ENCODE measurements around the gene SPAG17. TPM values are rescaled to one million over a fixed set of nuclear protein-coding genes. Genes with fewer than 3 reads are reported as not detected.

The SPAG17 gene
- total and polyA plus RNA-seq, 2 donors (not counting 1 experiment from before 2014, with no cell fraction given) = not detected

DNA sequence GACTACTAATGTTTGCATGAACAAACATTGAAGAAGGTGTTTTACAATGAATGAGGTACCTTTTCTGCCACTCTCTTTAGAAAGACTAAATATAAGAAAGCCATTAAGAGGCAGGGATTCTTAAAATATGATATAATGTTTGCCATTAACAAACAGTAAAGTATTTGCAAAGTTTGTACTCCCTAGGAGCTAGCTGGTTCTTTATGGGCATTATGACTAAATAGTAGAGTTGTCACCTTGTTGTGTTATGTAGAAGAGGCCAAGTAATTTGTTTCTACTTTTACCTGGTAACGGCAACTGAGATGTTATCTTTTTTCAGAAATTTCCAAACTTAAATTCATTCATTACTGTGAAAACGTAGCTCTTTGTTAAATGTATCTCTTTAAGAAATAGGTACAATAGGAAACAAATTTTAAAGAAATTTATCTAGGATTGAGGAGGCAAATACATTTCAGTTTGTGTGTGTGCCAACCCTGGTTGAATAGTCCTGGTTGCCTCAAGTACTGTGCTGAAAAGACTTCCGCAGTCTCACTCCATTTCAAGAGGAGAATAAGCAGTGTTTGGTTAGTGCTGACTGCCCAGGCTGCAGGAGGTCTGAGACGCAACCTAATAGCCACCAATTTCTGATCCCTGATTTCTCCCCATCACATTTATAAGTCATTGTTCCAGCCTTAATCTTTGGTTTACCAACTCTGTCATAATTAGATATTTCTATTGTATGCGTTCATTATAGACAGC lies 203.4 kb downstream of the SPAG17 start:
- DNase-seq (no peak), ATAC-seq (ENCODE audit: low read depth) (no peak)
- Histone ChIP-seq H3K36me3 (replicated peaks in 1 of 2; ENCODE audit: control extremely low read depth in 1 of 2, control insufficient read depth in 1 of 2, extremely low read depth in 1 of 2, insufficient read depth in 2 of 2, low read length in 1 of 2) (no peaks in the 10 kb centered on the region), H3K9me3 (ENCODE audit: control extremely low read depth in 1 of 3, control insufficient read depth in 2 of 3, insufficient read depth in 1 of 3, low read length in 2 of 3) (peaks cover 0 to 2% (median 0%) of the 10 kb centered on the region in 3 donors), H3K27me3 (replicated peaks in 1 of 4; ENCODE audit: control extremely low read depth in 1 of 4, control insufficient read depth in 3 of 4, insufficient read depth in 4 of 4, low read length in 3 of 4) (no peaks in the 10 kb centered on the region), H3K9ac (ENCODE audit: low read length) (no peak overlapping the region), H3K4me3 (ENCODE audit: control extremely low read depth in 1 of 5, extremely low read depth in 1 of 5, insufficient read depth in 1 of 5, low read depth in 2 of 5, low read length in 4 of 5) (no peak overlapping the region), H3K27ac (ENCODE audit: low read length in 2 of 2) (no peak overlapping the region), H2AFZ (ENCODE audit: insufficient read depth, low read depth, low read length, poor library complexity, severe bottlenecking) (no peak overlapping the region), H3K4me2 (replicated peaks; ENCODE audit: low read depth, low read length, poor library complexity, severe bottlenecking) (no peak overlapping the region), H3K79me2 (ENCODE audit: control insufficient read depth, insufficient read depth, low read length) (no peaks in the 10 kb centered on the region), H4K20me1 (ENCODE audit: control insufficient read depth, insufficient read depth, low read length, poor library complexity, severe bottlenecking) (no peaks in the 10 kb centered on the region), H3K4me1 (ENCODE audit: control insufficient read depth in 2 of 2, insufficient read depth in 2 of 2, low read length in 2 of 2) (no peaks in the 10 kb centered on the region)
- Mint-ChIP-seq H3K4me3 (no peak overlapping the region), H3K27ac (no peak overlapping the region), H3K4me1 (peaks cover 6% of the 10 kb centered on the region), H3K9me3 (ENCODE audit: insufficient read depth) (no peaks in the 10 kb centered on the region), H3K27me3 (peaks cover 27% of the 10 kb centered on the region)
- intact Hi-C loops (cut with micrococcal nuclease) = no loop called here
- POLR2A ChIA-PET = no interaction called here
- CTCF ChIA-PET = no interaction called here
- 100% methylated on average over 1 of the region's 5 CpGs for WGBS (ENCODE audit: insufficient coverage)
- TF ChIP-seq EZH2 (IDR thresholded peaks at IDR 0.05; ENCODE audit: borderline replicate concordance, insufficient read depth, low read depth, low read length, poor library complexity, severe bottlenecking) (no peak), CTCF (IDR thresholded peaks at IDR 0.05) (no peak)

DNA sequence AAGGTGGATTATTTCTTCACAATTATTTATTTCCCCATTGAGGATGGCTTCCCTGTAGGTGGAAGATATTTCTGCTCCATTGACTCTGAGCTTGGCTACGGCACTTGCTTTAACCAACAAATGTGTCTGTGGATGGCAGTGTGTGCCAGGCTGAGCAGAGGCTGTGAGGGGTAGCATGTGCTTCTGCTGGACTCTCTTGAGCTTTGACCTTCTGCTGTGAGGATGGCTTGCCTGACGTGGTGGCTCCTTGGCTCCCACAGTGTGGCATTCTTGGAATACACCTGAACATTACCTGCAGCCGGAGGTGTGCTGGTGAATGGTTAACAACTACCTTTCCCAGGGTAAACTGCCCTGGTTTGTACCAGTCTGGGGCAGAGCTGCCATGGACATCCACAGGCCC lies 208.6 kb downstream of the SPAG17 start:
- ChIA-PET POLR2A (no interaction called here), CTCF (no interaction called here)
- H4K20me1 ChIP-seq (ENCODE audit: control insufficient read depth, insufficient read depth, low read length, poor library complexity, severe bottlenecking) = no peaks in the 10 kb centered on the region
- no peaks in the 10 kb centered on the region for H3K9me3 ChIP-seq (ENCODE audit: control extremely low read depth in 1 of 3, control insufficient read depth in 2 of 3, insufficient read depth in 1 of 3, low read length in 2 of 3)
- Mint-ChIP-seq H3K27ac (no peak overlapping the region), H3K27me3 (peaks cover 12% of the 10 kb centered on the region), H3K4me1 (no peaks in the 10 kb centered on the region), H3K4me3 (no peak overlapping the region), H3K9me3 (ENCODE audit: insufficient read depth) (no peaks in the 10 kb centered on the region)
- ATAC-seq (ENCODE audit: low read depth) (no peak), DNase-seq (no peak)
- no peak overlapping the region for H3K4me3 ChIP-seq (ENCODE audit: control extremely low read depth in 1 of 5, extremely low read depth in 1 of 5, insufficient read depth in 1 of 5, low read depth in 2 of 5, low read length in 4 of 5)
- H3K4me1 ChIP-seq (ENCODE audit: control insufficient read depth in 2 of 2, insufficient read depth in 2 of 2, low read length in 2 of 2) = no peaks in the 10 kb centered on the region
- WGBS (ENCODE audit: insufficient coverage) = 90% methylated on average over 3 of the region's 3 CpGs
- no peak overlapping the region for H3K9ac ChIP-seq (ENCODE audit: low read length)
- no peak overlapping the region for H2AFZ ChIP-seq (ENCODE audit: insufficient read depth, low read depth, low read length, poor library complexity, severe bottlenecking)
- H3K27me3 ChIP-seq (replicated peaks in 1 of 4; ENCODE audit: control extremely low read depth in 1 of 4, control insufficient read depth in 3 of 4, insufficient read depth in 4 of 4, low read length in 3 of 4) = no peaks in the 10 kb centered on the region
- H3K4me2 ChIP-seq (replicated peaks; ENCODE audit: low read depth, low read length, poor library complexity, severe bottlenecking) = no peak overlapping the region
- H3K27ac ChIP-seq (ENCODE audit: low read length in 2 of 2) = no peak overlapping the region
- no peaks in the 10 kb centered on the region for H3K79me2 ChIP-seq (ENCODE audit: control insufficient read depth, insufficient read depth, low read length)
- no peaks in the 10 kb centered on the region for H3K36me3 ChIP-seq (replicated peaks in 1 of 2; ENCODE audit: control extremely low read depth in 1 of 2, control insufficient read depth in 1 of 2, extremely low read depth in 1 of 2, insufficient read depth in 2 of 2, low read length in 1 of 2)
- TF ChIP-seq EZH2 (IDR thresholded peaks at IDR 0.05; ENCODE audit: borderline replicate concordance, insufficient read depth, low read depth, low read length, poor library complexity, severe bottlenecking) (no peak), CTCF (IDR thresholded peaks at IDR 0.05) (no peak)
- intact Hi-C loops (cut with micrococcal nuclease) = no loop called here

All from B cell (primary cell).